22Rv1 (cell line): ENCODE measurements around the gene CECR2.

Experiments used
- H3K27ac ChIP-seq: fragments of 450-650 bp; 2 replicates; pipeline ENCODE4 v1.5.1; 2017
- ZFX ChIP-seq: fragments of 450-650 bp; IDR thresholded peaks from 2 replicates; pipeline ENCODE4 v1.6.1; 2017; ENCODE audit warnings: antibody characterized with exemption, borderline replicate concordance
- TF ChIP-seq, protein P1 (sequence below): fragments of 450-650 bp; IDR thresholded peaks from 2 replicates; pipeline ENCODE4 v1.5.1; 2017; ENCODE audit warnings: mild to moderate bottlenecking

The CECR2 gene

DNA sequence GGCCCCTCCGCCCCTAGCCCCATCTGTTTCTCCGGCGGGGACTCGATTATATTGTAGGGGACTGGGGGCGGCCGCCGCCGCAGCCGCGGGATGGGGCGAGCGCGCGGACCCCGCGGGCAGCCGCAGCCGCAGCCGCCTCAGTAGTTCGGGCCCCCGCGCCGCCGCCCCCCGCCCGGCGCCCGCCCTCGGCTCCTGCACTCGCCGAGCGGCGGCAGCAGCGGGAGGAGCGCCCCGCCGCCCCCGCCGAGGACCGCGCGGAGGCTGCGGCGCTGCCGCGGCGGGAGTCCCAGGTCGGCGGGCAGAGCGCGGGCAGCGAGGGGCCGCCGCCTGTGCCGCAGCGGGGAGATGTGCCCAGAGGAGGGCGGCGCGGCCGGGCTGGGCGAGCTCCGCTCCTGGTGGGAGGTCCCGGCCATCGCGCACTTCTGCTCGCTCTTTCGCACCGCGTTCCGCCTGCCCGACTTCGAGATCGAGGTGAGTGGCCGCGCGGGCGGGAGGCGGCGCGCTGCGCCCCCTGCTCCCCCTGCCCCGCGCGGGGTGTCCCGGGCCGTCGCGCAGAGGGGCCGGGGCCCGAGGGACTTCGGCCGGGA is at the start of gene CECR2:
CECR2 (plus strand) TSS at position 22 of the 587 bp plus-strand sequence; CDS start at position 346, 324 bp downstream.
- H3K27ac ChIP-seq = no peak within 1 kb of the TSS
- TF ChIP-seq, protein P1, sequence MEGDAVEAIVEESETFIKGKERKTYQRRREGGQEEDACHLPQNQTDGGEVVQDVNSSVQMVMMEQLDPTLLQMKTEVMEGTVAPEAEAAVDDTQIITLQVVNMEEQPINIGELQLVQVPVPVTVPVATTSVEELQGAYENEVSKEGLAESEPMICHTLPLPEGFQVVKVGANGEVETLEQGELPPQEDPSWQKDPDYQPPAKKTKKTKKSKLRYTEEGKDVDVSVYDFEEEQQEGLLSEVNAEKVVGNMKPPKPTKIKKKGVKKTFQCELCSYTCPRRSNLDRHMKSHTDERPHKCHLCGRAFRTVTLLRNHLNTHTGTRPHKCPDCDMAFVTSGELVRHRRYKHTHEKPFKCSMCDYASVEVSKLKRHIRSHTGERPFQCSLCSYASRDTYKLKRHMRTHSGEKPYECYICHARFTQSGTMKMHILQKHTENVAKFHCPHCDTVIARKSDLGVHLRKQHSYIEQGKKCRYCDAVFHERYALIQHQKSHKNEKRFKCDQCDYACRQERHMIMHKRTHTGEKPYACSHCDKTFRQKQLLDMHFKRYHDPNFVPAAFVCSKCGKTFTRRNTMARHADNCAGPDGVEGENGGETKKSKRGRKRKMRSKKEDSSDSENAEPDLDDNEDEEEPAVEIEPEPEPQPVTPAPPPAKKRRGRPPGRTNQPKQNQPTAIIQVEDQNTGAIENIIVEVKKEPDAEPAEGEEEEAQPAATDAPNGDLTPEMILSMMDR = peak; percentile 24
- no peak for TF ChIP-seq ZFX

DNA sequence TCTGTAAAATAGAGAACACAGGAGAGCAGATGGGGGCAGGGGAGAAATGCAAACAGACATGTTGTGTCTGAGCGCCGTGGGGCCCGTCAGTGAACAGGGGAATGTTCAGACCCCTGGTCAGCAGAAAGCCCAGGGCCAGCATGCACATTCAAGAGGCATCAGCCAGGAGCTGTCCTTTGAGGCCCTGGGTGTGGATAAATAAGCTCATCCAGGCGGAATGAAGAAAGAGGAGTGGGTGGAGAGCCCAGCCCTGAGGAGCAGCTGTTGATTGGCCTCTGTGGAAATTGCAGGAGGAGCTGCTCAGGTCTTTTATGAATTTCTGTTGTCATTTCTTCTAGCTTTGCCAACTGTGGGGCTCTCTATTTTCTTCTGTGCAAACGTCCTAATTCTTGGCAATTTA is 49.7 kb upstream of the CECR2 start:
- no peak overlapping the region for H3K27ac ChIP-seq
- no peak for TF ChIP-seq ZFX
- TF ChIP-seq, protein P1 = no peak

DNA sequence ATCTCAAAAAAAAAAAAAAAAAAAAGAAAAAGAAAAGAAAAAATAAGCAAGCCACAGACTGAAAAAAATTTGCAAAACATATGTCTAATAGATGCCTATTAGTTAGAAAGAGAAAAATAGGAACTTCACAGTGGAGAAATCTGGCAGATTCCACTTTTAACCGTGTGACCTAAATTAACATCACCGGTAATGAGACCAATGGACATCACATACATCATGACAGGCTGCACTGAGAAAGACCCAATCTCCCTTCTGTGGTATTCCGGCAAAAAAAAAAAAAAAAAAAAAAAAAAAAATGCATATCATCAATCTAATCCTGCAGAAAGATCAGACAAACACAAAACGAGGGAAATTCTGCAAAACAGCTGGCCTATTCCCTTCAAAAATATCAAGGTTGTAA is 46.7 kb upstream of the CECR2 start:
- no peak overlapping the region for H3K27ac ChIP-seq
- TF ChIP-seq ZFX = no peak
- TF ChIP-seq, protein P1 = no peak

DNA sequence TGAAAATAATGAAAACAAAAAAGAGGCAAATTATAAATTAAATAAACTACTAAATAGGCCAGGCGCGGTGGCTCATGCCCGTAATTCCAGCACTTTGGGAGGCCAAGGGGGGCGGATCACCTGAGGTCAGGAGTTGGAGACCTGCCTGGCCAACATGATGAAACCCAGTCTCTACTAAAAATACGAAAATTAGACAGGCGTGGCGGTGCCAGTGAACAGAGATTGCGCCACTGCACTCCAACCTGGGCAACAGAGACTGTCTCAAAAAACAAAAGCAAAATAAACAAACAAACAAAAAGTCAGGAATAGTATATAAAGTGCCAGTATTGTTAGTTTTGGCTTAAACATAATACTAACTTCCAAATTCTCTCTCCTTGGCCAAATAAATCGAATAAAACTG is 37.6 kb upstream of the CECR2 start:
- TF ChIP-seq, protein P1 = no peak
- TF ChIP-seq ZFX = no peak
- no peak overlapping the region for H3K27ac ChIP-seq

DNA sequence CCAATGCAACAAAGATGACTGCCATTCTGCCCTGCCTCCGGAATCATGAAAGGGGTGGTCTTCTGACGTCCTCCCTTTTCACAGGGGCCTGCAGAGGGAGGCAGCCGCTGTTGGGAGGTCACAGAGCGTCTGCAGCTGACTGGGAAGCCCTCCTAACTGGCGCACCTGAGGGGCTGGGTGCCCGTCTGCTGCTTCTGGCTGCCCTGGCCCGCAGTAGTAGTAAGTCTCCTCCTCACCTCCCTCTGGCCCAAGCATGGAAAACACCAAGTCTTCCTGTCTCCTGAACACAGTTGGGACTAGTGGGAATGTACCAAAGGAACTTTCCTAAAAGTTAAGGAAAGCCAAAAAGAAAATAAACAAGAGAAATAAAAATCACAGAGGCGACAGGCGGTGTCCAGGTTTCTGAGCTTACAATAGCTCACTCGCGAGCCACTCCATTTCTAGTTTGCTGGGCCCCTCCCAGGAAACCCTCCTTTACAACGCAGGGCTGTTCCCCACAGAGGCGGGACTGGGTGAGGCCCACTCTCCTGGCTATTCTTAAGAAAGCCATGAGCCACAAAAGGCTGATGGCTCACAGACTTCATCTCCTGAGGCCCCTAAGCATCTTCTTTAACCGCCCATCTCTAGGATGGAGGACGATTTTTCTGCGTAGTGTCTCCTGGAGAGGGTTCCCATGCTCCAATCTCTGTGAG is 37.0 kb upstream of the CECR2 start:
- TF ChIP-seq, protein P1 = no peak
- no peak for TF ChIP-seq ZFX
- H3K27ac ChIP-seq = no peak overlapping the region

DNA sequence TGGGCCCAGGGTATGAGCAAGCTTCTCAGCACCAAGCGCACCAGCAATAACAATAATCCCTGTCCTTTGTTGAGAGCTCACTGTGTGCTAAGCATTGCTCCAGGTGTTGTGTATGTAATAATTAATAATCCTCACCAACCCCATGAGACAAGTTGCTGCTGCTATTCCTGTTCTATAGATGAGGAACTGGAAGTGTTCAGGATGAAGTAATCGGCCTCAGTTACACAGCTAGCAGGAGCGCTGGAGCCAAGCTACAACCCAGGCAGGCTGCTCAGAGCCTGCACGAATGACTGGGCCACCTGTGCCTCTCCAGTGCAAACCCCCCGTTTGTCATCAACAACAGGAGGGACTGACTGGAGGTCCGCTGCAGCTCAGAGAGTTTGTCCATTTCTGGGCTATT is 35.2 kb upstream of the CECR2 start:
- H3K27ac ChIP-seq = no peak overlapping the region
- TF ChIP-seq ZFX = no peak
- TF ChIP-seq, protein P1 = no peak

DNA sequence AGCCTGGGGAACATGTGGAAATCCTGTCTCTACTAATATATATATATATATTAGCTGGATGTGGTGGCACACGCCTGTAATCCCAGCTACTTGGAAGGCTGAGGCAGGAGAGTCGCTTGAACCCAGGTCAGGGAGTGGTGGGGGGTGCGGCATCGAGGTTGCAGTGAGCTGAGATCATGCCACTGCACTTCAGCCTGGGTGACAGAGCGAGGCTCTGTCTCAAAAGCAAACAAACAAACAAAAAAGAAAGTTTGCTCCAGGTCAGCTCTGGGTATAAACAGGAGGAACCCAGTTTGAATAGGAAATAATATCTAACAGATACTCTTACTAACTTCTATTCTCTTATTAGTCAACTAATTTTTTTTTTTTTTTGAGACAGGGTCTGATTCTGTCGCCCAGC is 34.3 kb upstream of the CECR2 start:
- TF ChIP-seq, protein P1 = no peak
- no peak for TF ChIP-seq ZFX
- no peak overlapping the region for H3K27ac ChIP-seq
